RPMI8226 (cell line): ENCODE measurements around the gene FBXL14.
A peak's percentile ranks its signal among the peaks of the same experiment; 100 is the strongest.
"Not testable (repeated sequence)": the region's sequence is repeated elsewhere in the genome, so short reads cannot be mapped to it uniquely, and the experiment has no call there.

Source experiments
- DNase-seq: peaks from one replicate; pipeline ENCODE4 v3.0.0-alpha.2; 2015

FBXL14 gene

DNA sequence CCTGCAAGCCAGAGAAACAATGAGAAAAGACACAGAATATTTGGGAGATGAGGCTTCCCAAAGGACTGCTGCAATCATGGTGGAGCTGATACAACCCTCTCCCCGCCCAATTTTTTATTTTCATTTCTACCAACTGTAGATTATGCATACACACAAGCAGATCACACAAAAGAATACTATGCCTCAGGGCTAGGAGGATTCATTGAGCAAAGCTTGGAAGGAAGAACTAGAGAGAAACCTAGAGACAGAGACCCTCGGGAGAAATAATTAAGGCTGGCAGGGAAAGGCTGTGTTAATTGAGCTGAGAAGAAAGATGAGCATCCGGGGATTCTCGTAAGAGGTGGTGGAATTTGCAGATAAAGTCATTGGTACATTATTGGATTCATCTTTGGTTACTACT lies 24.8 kb upstream of the FBXL14 start:
- no peak for DNase-seq

DNA sequence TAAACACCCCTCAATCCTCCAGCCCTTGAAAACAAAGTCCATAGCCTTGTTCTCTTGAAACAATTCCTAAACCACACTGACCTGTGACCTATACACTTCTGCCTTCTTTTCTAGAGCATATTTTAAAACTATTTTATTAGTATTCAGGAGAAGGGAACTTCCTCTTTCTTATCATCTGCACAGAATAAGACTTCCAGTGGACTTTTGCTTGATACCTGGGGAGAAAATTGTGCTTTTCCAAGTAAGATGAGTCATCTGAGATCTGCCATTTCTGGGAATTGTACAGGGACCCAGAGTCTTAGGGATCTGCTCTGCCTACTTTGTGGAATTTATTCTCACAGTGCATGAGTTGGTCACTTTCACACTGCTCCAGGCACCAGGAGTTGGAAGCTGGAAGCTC lies 24.1 kb upstream of the FBXL14 start:
- DNase-seq, result no peak

GRCh38 chr12:1616233-1617066 lies 22.1 kb upstream of the FBXL14 start:
- DNase-seq, result no peak

DNA sequence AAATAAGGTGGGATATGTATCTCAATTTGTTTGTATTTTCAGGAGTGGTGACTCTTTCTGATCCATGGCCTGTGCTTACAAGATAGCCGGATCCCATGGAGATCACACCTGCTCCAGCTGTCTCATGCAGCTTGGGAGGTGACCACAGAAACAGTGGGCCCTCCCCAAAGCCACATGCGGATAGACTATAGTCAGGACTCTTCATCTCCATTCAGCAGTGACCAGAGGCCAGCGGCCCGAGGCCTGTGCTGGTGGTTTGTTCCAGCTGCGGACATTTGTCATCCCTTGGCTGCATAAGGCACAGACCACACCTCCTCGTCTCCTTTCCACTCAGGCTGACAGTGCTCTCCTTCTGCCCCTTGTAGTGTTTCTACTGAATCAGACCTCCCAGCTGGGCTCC lies 20.0 kb upstream of the FBXL14 start:
- no peak for DNase-seq

DNA sequence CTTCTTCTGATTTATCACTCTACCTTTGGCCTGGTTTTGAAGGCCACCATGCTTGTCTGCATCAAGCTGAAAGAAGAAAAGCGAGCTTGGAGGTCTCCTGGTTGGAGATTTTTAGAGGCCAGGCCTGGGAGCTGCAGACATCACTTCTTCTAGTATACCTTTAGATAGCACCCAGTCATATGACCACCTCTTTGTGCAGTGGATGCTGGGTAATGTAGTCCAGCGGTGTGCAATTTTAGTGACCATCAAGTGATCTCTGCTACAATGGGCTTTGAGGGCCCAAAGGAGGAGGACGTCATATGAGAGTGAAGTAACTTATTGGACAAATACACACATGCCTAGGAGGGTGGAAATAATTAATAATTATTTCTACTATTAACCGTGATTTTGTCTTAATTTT lies 19.5 kb upstream of the FBXL14 start:
- no peak for DNase-seq

- DNase-seq, result no peak
Measured at GRCh38 chr12:1611803-1612572, 17.6 kb upstream of the FBXL14 start.

DNA sequence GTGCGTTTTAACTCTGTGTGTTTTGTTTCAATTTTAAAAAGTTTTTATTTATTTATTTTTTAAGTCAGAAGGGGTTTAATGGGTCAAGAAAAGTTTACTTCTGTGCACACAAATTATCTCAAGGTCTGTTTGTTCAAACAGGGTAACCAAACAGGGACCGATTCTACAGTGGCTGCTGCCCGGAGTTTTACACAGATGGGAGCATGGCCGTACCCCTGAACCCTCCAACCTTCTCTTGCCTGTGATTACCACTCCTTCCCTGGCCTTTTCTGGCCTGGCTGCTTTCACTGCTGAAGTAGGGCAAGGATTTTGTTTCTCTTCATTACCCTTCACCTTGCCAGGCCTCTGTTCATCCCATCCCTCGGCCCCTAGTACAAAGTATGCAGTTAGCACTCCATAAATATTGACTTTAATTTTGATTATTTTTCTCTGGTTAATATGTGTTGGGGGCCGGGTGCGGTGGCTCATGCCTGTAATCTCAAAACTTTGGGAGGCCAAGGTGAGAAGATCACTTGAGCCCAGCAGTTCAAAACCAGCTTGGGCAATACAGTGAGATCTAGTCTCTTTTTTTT lies 15.8 kb upstream of the FBXL14 start:
- no peak for DNase-seq

- no peak for DNase-seq
Measured at GRCh38 chr12:1608713-1609119, 14.3 kb upstream of the FBXL14 start.

DNA sequence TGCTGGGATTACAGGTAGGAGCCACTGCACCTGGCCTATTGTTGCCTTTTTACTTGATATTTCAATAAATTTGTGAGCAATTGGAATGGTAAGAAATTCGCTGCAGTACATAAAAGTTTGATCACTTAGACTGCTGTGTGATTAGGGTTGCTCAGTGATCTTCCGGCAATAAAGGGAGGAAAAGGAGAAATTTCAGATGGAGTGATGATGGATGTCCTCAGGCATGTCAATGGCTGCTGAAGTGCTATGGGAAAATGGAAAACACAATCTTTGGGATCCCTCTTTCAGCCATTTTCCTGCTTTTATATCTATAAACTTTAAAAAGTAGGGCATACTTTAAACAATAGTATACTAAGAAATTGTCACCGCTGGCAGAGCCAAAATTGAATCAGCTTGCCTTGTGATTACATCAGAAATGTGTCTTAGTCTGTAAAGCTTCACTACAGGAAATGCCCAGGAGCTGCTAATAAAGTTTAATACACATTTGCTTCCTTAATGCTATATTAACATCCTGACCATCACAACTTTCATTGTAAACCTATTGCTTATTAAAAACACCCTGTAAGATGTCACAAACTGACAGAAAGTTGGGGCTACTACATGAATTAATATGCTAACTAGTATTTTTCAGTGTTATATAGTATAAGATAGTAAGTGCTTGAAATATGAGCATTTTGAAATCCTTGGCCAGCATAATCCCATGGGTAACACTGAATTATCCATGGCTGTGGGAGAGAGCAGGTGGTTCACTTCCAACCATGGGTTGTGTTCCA lies 13.7 kb upstream of the FBXL14 start:
- DNase-seq, result no peak

- DNase-seq, result peak; percentile 93
Measured at GRCh38 chr12:1606021-1606622, 11.7 kb upstream of the FBXL14 start.

- DNase-seq, result peak; percentile 85
Measured at GRCh38 chr12:1605129-1606020, 11.0 kb upstream of the FBXL14 start.

GRCh38 chr12:1604464-1604863 lies 10.1 kb upstream of the FBXL14 start:
- DNase-seq, result no peak

GRCh38 chr12:1603269-1603993 lies 9.1 kb upstream of the FBXL14 start:
- DNase-seq, result no peak

DNA sequence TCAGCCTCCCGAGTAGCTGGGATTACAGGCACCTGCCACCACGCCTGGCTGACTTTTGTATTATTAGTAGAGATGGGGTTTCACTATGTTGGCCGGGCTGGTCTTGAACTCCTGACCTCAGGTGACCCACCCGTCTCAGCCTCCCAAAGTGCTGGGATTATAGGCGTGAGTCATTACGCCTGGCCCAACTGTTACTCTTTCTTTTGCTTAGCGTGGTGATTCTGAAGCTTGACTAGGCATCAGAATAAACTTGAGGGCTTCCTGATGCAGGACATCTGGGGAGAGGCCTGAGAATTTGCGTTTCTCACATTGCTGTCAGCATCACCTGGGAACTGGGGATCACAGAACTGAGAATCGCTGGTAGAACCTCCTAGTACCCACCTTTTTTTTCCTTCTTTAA lies 8.3 kb upstream of the FBXL14 start:
- DNase-seq, result not testable (repeated sequence)

DNA sequence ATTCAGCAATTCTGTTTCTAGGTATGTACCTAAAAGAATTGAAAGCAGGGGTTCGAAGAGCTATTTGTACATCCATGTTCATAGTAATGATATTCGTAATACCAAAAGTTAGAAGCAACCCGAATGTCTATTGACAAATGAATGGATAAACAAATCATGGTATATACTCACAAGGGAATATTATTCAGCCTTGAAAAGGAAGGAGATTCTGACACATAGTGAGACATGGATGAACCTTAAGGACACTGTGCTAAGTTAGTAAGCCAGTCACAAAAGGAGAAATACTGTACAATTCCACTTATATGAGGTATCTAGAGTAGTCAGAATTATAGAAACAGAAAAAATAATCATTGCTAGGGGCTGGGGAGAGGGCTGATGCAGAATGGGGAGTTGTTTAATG lies 4.4 kb upstream of the FBXL14 start:
- DNase-seq, result no peak

DNA sequence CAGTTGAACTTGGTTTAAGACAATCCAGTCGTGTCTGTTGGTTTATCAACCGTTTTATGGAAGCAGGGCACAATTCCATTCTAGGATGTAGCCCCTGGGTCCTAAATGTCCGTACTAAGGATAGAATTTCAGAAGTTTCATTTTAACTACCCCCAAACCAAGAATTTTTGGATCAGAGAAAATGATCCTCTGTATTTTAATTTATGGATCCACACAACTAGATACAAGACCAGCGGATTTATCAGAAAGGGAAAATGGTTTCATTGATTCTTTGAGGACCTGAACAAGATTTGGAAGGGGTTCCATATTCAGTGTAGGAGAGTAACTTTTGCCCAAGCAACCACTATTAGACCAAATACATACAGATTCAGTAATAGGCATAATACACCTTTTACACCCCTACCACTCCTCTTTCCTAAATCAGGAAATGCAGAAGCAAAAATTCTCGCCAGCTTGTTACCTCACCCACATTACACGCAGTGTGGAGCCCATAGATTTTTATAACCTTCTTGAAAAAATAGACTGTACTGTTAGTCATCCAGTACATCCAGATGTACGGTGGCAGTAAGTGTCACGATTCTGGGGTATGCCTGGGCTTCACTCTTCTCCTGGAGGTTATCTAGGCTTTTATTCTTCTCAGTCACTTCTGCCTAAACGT lies 1.4 kb upstream of the FBXL14 start:
- DNase-seq, result no peak

- DNase-seq, result no peak
Measured at GRCh38 chr12:1595026-1595561, 713 bp upstream of the FBXL14 start.

DNA sequence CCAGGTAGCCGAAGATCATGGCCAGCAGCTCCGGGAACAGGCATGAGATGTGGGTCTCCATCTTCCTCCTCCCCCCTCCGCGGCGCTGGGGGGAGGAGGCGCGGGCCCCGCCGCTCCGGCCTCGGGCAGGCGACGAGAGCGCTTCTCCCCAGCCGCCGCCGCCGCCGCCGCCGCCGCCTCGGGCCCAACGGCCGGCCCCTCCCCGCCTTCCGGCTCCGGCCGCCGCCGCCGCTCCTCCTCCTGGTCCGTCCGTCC lies 448 bp downstream of the FBXL14 start:
- peak; percentile 79 for DNase-seq

DNA sequence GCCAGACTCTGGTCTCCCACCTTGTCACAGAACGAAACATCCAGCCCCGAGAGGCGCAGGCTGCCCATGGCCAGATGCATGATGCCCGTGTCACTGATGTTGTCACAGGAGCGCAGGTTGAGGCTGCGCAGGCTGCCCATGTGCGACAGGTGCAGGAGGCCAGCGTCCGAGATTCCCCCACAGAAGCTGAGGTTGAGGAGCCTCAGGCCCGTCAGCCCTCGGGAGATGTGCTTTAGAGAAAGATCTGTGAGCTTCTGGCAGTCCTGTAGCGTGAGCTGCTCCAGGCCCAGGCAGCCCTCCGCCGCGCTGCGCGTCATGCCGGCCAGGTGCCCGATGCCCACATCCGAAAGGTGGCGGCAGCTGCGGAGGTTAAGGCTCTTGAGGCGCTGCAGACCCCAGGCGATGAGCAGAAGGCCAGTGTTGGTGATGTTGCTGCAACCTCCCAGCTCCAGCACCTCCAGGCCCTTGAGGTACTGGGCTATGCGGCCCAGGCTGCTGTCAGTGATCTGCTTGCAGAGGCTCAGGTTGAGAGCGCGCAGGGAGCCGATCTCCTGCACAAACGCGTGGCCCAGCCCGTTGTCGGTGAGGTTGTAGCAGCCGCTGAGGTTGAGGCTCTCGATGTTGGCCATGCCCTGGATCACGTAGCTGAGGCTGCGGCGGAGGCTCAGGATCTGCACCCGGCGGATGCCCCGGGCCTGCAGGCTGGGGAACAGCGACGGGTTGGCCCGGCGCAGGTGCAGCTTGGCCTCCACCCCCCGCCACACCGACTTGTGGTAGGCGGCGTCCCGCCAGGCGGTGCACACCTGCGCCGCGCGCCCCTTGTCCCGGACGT lies 991 bp downstream of the FBXL14 start:
- DNase-seq, result peak; percentile 84
